ENCODE results near the gene TUG1.

The TUG1 gene

DNA sequence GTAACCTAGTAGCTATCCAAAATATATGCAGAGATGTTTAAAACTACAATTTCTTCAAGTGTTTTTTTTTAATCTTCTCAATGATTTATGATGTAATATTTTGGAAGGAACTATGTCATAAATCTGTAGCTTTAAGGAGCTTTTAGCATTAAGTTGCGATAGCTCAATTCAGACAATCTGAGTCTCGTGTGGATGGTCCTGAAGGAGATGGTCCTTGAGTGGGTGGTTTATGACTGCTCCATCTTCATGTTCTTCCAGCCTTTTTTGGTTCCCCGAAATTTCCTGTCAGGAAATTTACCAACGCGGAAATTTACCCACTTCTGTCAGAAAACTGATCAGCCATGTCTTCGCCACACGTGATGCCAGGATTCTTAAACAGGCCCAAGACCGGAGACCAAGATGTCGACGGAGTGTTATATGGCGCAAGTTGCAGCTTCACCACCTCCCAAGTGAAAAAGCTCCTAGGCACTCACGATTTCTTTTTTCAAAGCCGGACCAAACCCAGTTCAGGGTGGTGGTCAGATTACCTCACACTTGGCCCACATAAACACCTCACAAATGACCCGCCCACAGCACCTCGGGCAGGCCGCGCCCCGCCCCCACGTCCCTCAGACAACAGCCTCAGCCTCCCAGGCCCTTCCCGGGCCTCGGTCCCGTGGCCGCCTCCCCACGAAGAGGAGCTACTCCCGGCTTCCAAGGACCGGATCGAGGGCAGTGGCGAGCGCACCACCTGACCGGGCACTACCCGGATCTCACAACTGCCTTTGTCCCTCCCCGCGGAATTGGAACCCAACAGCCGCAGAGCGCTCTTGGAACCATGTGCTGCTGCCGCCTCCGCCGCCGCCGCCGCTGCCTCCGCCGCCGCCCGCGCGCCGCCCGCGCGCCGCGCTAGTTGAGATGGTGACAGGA lies 796 bp upstream of the TUG1 start, which contains the start of gene MORC2:
TSS of gene MORC2 (minus strand) at position 760 of the 909 bp plus-strand sequence. CDS start 885 bp downstream, outside the sequence.
- TF ChIP-seq PAX5 (IDR thresholded peaks at IDR 0.05; ENCODE audit: insufficient read depth, low read length, severe bottlenecking) (no peak), POLR2AphosphoS5 (IDR thresholded peaks at IDR 0.05; ENCODE audit: low read depth, low read length) (no peak), POLR2A (IDR thresholded peaks at IDR 0.05; ENCODE audit: low read depth, low read length) (no peak), SPI1 (IDR thresholded peaks at IDR 0.05; ENCODE audit: low read depth, low read length) (no peak), TAF1 (IDR thresholded peaks at IDR 0.05; ENCODE audit: low read depth, low read length) (no peak), POU2F2 (IDR thresholded peaks at IDR 0.05; ENCODE audit: low read depth, low read length) (no peak)
- FAIRE-seq (peak; percentile 31), DNase-seq (ENCODE audit: insufficient read length, low spot score) (peak; percentile 5)

DNA sequence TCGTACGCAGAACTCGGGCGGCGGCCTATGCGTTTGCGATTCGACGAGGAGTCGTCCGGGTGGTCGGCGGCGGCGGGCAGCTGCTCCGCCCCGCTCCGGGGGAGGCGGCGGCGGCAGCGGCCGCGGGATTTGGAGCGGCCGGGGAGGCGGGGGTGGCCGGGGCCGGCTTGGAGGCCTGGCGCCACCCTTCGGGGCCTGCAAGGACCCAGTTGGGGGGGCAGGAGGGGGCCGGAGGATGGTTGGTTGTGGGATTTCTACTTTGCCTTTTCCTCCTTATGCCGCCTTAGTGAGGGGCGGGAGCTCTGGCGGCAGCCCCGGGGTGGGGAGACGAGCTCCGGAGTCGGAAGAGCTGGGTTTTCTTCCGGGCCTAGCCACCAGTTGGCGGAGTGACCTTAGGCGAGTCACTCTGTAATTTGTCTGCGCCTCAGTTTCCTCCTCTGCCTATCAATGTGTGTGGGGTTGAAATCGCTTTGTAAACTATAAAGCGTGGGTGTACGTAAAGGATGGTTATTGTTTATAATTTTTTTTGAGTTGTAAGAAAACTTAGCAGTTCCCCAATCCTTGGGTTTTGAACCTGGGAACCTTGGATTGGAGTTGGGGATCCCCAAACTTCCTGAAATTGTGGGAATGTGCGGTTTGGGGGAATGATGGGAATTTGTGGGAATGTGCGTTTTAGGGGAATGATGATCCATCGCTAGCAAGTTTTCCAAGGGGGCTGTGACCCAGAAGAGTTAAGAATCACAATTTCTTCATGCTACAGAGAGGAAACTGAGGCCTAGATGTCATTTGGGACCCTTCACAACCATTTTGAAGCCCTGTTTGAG lies 679 bp downstream of the TUG1 start:
- TF ChIP-seq SPI1 (IDR thresholded peaks at IDR 0.05; ENCODE audit: low read depth, low read length) (no peak), POLR2A (IDR thresholded peaks at IDR 0.05; ENCODE audit: low read depth, low read length) (no peak), TAF1 (IDR thresholded peaks at IDR 0.05; ENCODE audit: low read depth, low read length) (no peak), POLR2AphosphoS5 (IDR thresholded peaks at IDR 0.05; ENCODE audit: low read depth, low read length) (no peak), PAX5 (IDR thresholded peaks at IDR 0.05; ENCODE audit: insufficient read depth, low read length, severe bottlenecking) (no peak)
- no peak for DNase-seq (ENCODE audit: insufficient read length, low spot score)
- no peak for FAIRE-seq

DNA sequence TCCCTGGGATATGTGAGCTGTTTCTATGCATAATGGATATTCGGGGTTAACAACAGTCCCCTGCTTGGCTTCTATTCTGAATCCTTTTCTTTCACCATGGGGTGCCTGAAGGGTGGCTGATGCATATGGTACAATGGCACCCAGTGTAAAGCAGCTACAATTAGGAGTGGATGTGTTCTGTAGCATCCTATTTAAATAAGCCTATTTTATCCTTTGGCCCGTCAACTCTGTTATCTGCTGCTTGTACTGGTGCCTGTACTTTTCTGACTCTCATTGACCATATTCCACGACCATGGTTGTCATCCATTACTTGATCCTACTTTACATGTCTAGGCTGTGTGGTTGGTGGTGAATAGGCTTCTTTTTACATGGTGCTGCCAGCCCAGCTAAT lies 1.3 kb downstream of the TUG1 start:
- FAIRE-seq = no peak
- no peak for TF ChIP-seq SPI1 (IDR thresholded peaks at IDR 0.05; ENCODE audit: low read depth, low read length)
- no peak for TF ChIP-seq PAX5 (IDR thresholded peaks at IDR 0.05; ENCODE audit: insufficient read depth, low read length, severe bottlenecking)
- TF ChIP-seq POLR2AphosphoS5 (IDR thresholded peaks at IDR 0.05; ENCODE audit: low read depth, low read length) = no peak
- TF ChIP-seq TAF1 (IDR thresholded peaks at IDR 0.05; ENCODE audit: low read depth, low read length) = no peak
- TF ChIP-seq POLR2A (IDR thresholded peaks at IDR 0.05; ENCODE audit: low read depth, low read length) = no peak
- no peak for TF ChIP-seq POU2F2 (IDR thresholded peaks at IDR 0.05; ENCODE audit: low read depth, low read length)
- DNase-seq (ENCODE audit: insufficient read length, low spot score) = no peak

DNA sequence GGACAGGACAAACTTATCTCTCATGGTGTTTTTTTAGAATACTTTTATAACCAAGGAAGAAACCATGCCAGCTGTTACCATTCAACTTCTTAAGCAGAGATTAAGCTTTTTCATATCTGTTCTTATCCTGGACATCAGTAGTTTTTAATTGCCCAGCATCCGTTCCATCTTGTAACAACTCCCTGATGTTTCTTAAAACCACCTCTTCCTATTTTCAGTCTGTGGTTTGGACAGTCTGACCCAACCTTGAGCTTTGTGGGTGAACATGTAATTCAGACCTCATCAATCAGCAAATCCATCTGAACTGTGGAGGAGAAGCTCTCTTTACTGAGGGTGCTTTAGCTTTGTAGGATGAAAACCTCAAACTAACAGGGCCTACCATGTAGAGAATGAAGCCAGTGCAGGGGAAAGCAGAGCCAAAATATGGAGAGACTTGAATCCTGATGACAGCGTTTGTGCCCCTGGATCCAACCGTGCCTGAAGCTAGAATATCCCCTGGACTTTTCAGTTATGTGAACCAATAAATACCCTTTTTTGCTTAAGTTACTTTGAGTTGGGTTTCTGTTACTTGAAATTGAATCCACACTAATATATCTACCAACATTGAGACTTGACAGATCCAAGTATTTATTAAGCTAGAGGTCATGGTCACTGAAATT lies 9.4 kb downstream of the TUG1 start:
- TF ChIP-seq PAX5 (IDR thresholded peaks at IDR 0.05; ENCODE audit: insufficient read depth, low read length, severe bottlenecking) (no peak), POLR2A (IDR thresholded peaks at IDR 0.05; ENCODE audit: low read depth, low read length) (no peak), POU2F2 (IDR thresholded peaks at IDR 0.05; ENCODE audit: low read depth, low read length) (no peak), TAF1 (IDR thresholded peaks at IDR 0.05; ENCODE audit: low read depth, low read length) (no peak), POLR2AphosphoS5 (IDR thresholded peaks at IDR 0.05; ENCODE audit: low read depth, low read length) (no peak), SPI1 (IDR thresholded peaks at IDR 0.05; ENCODE audit: low read depth, low read length) (no peak)
- FAIRE-seq (peak; percentile 56), DNase-seq (ENCODE audit: insufficient read length, low spot score) (no peak)

DNA sequence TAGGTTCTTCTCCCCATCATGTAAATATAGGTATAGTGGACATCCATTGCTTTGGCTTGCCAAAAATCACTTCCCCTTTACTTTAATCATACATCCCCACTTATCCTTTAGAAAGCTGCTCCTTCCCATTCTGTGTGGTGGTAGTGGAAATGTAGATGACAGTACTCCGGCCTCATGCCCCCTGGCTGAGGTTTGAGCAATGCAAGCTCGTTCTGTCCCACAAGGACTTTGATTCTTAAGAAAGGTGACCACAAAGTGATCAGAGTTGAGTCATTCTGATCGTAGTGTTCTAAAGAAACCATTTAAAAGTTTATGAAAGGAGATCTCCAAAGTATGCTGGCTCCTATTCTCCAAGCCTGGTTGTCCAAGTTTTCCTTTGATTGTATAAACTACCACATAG lies 10.9 kb downstream of the TUG1 start:
- FAIRE-seq (no peak), DNase-seq (ENCODE audit: insufficient read length, low spot score) (no peak)
- TF ChIP-seq SPI1 (IDR thresholded peaks at IDR 0.05; ENCODE audit: low read depth, low read length) (no peak), POLR2AphosphoS5 (IDR thresholded peaks at IDR 0.05; ENCODE audit: low read depth, low read length) (no peak), PAX5 (IDR thresholded peaks at IDR 0.05; ENCODE audit: insufficient read depth, low read length, severe bottlenecking) (no peak), POLR2A (IDR thresholded peaks at IDR 0.05; ENCODE audit: low read depth, low read length) (no peak), TAF1 (IDR thresholded peaks at IDR 0.05; ENCODE audit: low read depth, low read length) (no peak), POU2F2 (IDR thresholded peaks at IDR 0.05; ENCODE audit: low read depth, low read length) (no peak)

DNA sequence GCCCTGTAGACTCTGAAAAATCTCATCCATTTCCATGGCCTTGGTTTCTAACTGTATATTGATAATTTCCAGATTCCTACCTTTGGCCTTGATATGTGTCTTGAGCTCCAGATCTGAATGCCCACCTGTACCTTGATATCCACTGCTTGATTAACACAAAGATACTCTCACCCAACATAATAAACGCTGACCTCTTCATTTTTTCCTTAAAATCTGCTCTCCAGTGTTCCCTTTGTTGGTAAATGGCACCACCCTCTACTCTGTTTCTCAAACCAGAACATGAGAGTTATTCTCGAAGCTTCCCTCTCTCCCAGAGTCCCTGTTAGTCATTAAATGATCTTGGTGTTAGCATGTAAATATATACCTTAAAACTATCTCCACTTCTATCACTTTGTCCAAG lies 13.4 kb downstream of the TUG1 start:
- no peak for TF ChIP-seq POLR2AphosphoS5 (IDR thresholded peaks at IDR 0.05; ENCODE audit: low read depth, low read length)
- TF ChIP-seq POU2F2 (IDR thresholded peaks at IDR 0.05; ENCODE audit: low read depth, low read length) = no peak
- TF ChIP-seq POLR2A (IDR thresholded peaks at IDR 0.05; ENCODE audit: low read depth, low read length) = no peak
- TF ChIP-seq TAF1 (IDR thresholded peaks at IDR 0.05; ENCODE audit: low read depth, low read length) = no peak
- TF ChIP-seq SPI1 (IDR thresholded peaks at IDR 0.05; ENCODE audit: low read depth, low read length) = no peak
- TF ChIP-seq PAX5 (IDR thresholded peaks at IDR 0.05; ENCODE audit: insufficient read depth, low read length, severe bottlenecking) = no peak
- no peak for FAIRE-seq
- no peak for DNase-seq (ENCODE audit: insufficient read length, low spot score)

DNA sequence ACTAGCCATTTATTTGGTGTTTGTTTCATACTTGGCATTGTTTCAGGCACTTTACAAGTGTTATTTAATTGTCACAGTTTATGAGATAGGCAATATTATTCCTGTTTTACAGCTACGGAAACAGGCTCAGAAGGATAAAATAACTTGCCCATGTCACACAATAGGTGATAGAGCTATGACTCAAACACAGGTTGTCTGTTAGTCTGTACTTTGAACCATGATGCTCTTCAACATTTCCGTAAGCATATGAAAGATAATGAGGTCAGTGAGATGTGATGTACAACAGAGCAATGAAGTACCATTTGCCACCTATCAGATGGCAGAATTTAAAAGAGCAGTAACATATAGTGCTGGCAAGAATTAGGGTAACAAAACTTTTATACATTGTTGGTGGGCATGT lies 15.3 kb downstream of the TUG1 start:
- DNase-seq (ENCODE audit: insufficient read length, low spot score) = no peak

DNA sequence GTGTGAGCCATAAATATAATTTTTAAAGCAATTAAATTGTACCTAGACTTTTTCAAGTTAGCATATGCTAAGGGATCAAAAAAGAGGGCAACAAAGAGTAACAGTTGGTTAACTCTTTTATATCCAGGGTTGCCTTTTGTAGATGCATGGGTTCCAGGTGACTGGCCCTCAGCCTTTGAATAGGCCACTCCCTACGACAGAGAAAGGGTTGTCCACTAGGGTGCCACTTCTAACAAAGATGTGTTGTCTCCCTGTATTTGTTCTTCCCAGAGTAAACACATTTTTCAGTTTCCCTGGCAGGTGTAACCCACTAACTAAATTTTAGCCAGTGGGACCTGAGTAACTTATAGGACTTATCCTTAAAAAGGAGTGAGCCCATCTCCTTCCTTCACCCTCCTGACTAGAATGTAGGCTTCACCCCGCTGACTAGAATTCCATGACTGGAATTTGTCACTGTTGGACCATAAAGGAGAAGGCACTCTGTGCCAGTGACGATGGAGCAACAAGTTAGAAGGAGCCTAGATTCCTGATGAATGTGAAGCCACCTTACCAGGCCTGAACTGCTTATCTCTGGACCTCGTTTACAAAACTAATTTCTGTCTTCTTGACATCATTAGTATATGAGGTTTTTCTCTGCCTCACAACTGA lies 16.6 kb downstream of the TUG1 start:
- TF ChIP-seq PAX5 (IDR thresholded peaks at IDR 0.05; ENCODE audit: insufficient read depth, low read length, severe bottlenecking) (no peak), POU2F2 (IDR thresholded peaks at IDR 0.05; ENCODE audit: low read depth, low read length) (no peak), POLR2A (IDR thresholded peaks at IDR 0.05; ENCODE audit: low read depth, low read length) (no peak), SPI1 (IDR thresholded peaks at IDR 0.05; ENCODE audit: low read depth, low read length) (no peak), TAF1 (IDR thresholded peaks at IDR 0.05; ENCODE audit: low read depth, low read length) (no peak), POLR2AphosphoS5 (IDR thresholded peaks at IDR 0.05; ENCODE audit: low read depth, low read length) (no peak)
- no peak for DNase-seq (ENCODE audit: insufficient read length, low spot score)
- no peak for FAIRE-seq

More for the DNA sequence above, 15.3 kb downstream of the TUG1 start:
- peak; percentile 74 for FAIRE-seq
- no peak for TF ChIP-seq TAF1 (IDR thresholded peaks at IDR 0.05; ENCODE audit: low read depth, low read length)
- no peak for TF ChIP-seq POU2F2 (IDR thresholded peaks at IDR 0.05; ENCODE audit: low read depth, low read length)
- no peak for TF ChIP-seq PAX5 (IDR thresholded peaks at IDR 0.05; ENCODE audit: insufficient read depth, low read length, severe bottlenecking)
- TF ChIP-seq POLR2A (IDR thresholded peaks at IDR 0.05; ENCODE audit: low read depth, low read length) = no peak
- no peak for TF ChIP-seq POLR2AphosphoS5 (IDR thresholded peaks at IDR 0.05; ENCODE audit: low read depth, low read length)
- TF ChIP-seq SPI1 (IDR thresholded peaks at IDR 0.05; ENCODE audit: low read depth, low read length) = no peak

All from GM12891 (cell line).